HG03521 (cell line): ENCODE data around the gene GINM1.

Source experiments
- ATAC-seq: cut with Tn5 transposase; IDR thresholded peaks from one replicate; pipeline ENCODE4 v1.9.1; 2021; ENCODE audit warnings: mild to moderate bottlenecking, moderate library complexity; ENCODE audit not compliant: unreplicated experiment

The GINM1 gene, protein sequence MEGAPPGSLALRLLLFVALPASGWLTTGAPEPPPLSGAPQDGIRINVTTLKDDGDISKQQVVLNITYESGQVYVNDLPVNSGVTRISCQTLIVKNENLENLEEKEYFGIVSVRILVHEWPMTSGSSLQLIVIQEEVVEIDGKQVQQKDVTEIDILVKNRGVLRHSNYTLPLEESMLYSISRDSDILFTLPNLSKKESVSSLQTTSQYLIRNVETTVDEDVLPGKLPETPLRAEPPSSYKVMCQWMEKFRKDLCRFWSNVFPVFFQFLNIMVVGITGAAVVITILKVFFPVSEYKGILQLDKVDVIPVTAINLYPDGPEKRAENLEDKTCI

GRCh38 chr6:149565527-149566409, at the start of gene GINM1:
TSS of gene GINM1 (plus strand) at chr6:149566375. CDS start at chr6:149566415, 40 bp downstream.
- peak; percentile 81 for ATAC-seq

GRCh38 chr6:149529650-149530049, 36.5 kb upstream of the GINM1 start:
- ATAC-seq: no peak

DNA sequence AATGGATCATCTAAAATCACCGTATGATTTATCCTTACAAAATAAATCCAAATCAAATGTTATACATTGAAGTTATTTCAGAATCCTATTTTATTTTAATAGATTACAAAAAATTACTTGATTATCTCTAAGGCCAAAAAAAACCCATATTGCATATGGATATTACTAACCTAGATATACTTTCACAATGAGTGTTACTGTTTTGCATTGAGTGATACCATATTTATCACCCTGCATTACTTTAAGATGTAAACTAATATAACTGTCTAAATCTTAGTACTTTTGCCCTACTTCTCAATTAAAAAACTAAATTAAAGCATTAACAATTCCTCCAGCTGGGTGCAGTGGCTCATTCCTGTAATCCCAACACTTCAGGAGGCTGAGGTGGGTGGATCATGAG, 31.4 kb upstream of the GINM1 start:
- ATAC-seq: no peak

GRCh38 chr6:149541139-149541538, 25.0 kb upstream of the GINM1 start:
- ATAC-seq: no peak

DNA sequence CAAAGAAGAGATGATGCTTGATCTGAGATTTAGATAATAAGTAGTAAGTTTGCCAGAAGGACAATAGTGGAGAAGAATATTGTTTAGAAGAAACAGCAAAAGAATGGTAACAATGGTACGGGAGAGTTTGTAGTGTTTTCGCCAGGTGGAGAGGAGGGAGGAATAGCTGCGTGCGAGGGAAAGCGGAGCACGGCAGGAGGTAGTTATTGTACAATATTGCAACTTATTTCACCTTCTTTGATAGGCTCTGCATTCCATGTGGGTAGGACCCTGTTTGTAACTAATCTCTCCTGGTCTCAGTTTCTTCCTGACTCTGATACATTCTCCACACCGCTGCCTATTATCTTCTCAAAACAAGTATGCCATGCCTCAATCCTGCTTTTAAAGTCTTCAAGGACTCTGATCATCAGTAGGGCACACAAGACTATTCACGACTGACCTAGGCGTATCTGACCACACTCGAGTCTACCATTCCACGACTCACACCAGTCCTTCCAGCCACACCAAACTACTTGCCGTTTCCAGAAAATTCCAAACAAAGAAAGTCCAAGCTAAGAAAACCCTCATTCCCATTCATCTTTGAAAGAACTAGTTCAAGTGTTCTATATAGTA, 21.4 kb upstream of the GINM1 start:
- ATAC-seq: peak; percentile 1

GRCh38 chr6:149545258-149545753, 20.9 kb upstream of the GINM1 start:
- ATAC-seq: peak; percentile 26

- ATAC-seq: peak; percentile 90
Measured at GRCh38 chr6:149545754-149546471, 20.3 kb upstream of the GINM1 start, which contains the start of gene PPIL4. TSS of gene PPIL4 (minus strand) at chr6:149546043. CDS start at chr6:149546005, 38 bp downstream.

- ATAC-seq: no peak
Measured at GRCh38 chr6:149551920-149552319, 14.3 kb upstream of the GINM1 start.

DNA sequence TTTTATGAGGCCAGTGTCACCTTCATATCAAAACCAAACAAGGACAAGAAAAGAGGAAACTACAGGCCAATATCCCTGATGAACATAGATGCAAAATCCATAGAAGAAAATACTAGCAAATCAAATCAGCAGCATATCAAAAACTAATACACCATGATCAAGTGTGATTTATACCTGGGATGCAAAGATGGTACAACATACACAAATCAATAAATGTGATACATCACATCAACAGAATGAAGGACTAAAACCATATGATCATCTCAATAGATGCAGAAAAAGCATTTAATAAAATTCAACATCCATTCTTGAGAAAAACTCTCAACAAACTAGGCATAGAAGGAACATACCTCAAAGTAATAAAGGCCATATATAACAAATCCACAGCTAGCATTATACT, 8.1 kb upstream of the GINM1 start:
- ATAC-seq: no peak

- ATAC-seq: no peak
Measured at GRCh38 chr6:149559389-149559788, 6.8 kb upstream of the GINM1 start.

DNA sequence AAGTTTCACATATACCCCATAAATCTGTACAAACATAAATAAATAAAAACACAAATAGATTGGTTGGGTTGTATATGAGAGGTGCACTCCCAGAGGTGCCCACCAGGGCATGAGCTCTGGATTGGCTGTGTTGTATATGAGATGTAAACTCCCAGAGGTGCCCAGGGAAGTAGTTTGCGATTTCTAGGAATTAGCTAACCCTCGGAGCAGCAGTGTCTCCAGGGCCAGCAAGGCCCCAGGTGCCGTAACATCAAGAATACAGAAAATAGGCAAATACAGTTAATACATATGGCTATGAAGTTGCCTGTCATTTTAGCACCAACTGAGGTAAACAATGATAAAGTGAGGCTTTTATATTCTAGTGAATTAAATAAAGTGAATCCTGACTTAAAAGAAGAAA, 5.4 kb upstream of the GINM1 start:
- ATAC-seq: peak; percentile 39

DNA sequence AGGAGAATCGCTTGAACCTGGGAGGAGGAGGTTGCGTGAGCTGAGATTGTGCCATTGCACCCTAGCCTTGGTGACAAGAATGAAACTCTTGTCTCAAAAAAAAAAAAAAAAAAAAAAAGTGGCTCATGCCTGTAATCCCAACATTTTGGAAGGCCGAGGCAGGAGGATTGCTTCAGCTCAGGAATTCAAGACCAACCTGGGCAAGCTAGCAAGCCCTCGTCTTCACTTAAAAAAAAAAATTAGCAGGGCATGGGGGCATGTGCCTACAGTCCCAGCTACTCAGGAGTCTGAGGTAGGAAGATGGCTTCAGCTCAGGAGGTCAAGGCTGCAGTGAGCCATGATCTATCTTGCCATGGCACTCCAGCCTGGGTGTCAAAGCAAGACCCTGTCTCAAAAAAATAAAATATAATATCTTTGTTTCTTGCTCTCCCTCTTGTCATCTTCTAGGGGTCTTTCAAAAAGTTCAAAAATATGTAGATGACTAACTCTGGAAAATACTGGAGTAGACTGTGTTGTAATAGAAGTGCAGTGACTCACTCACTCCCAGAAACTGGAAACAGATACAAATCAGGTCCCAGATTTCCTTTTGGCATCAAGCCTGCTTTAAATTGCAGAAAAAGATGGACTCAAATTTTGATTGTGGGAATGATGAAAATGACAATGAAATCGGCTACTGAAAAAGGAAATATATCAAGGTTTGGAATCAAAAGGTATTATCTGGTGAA, 2.8 kb upstream of the GINM1 start:
- no peak for ATAC-seq

GRCh38 chr6:149563928-149564325, 2.2 kb upstream of the GINM1 start:
- ATAC-seq: no peak

DNA sequence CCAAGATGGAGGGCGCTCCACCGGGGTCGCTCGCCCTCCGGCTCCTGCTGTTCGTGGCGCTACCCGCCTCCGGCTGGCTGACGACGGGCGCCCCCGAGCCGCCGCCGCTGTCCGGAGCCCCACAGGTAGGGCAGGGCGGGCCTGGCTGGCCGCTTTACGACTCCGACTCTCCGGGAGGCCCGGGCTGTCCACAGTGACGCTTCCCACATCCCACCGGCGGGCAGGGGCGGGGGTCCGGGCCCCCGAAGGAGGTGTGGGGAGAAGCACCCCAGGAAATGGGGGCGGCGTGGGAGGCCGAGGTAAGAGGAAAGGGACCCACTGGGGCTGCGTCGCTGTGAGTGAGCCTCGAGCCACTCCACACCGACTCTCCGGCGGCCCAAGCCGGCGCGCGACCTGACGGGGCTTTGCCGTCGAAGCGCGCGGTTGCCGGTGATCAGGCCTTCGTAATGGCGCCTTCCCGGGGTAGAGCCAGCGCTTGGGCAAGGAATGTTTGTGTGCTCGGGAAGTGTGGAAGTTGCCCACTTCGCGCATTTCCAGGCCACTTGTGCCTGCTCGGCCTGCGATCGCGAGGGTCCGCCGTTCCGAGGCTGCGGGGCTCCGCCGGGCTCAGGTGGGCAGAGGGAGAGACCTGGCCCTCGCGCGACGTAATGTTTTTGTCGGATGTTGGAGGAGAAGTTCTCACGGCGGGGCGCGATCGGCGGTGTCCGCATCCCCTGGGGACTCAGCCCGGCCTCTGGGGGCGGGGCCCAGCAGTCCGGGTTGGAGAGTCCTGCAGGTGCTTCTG, 427 bp downstream of the GINM1 start:
- ATAC-seq: peak; percentile 23

GRCh38 chr6:149567194-149567586, 1.0 kb downstream of the GINM1 start:
- no peak for ATAC-seq

- no peak for ATAC-seq
Measured at GRCh38 chr6:149567945-149568585, 1.9 kb downstream of the GINM1 start.

GRCh38 chr6:149580880-149581279, 14.7 kb downstream of the GINM1 start:
- no peak for ATAC-seq

GRCh38 chr6:149581349-149581748, 15.2 kb downstream of the GINM1 start:
- no peak for ATAC-seq

DNA sequence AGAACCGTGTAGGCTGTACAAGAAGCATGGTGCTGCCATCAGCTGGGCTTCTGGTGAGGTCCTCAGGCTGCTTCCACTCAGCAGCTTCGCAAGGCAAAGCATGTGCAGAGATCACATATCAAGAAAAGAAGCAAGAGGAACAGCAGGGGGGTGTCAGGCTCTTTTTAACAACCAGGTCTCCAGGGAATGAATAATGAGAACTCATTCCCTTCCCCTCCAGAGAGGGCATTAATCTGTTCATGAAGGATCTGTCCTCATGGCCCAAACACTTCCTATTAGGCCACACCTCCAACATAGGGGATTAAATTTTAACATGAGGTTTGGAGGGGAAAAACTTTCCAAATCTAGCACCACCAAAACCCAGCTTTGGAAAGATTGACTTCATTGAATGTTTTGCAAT, 20.0 kb downstream of the GINM1 start:
- ATAC-seq: no peak
